Mesothelial cell of epicardium (in vitro differentiated cells): ENCODE measurements around the gene STK33. TPM values are rescaled to one million over a fixed set of nuclear protein-coding genes. Genes with fewer than 3 reads are reported as not detected.

Experiments used
- DNase-seq, 2 experiments: peaks; one replicate each; pipeline ENCODE4 v3.0.0; 2021; ENCODE audit warnings: low spot score in 2 of 2; ENCODE audit not compliant: unreplicated experiment in 2 of 2
- H3K27ac Mint-ChIP-seq: 2 replicates; pipeline ENCODE4 v1.8.0; 2021; ENCODE audit warnings: mixed read lengths
- H3K27me3 Mint-ChIP-seq: 2 replicates; pipeline ENCODE4 v1.8.0; 2021; ENCODE audit warnings: low read depth, mixed read lengths
- H3K36me3 Mint-ChIP-seq: 2 replicates; pipeline ENCODE4 v1.8.0; 2021; ENCODE audit warnings: mixed read lengths
- H3K4me1 Mint-ChIP-seq: 2 replicates; pipeline ENCODE4 v1.8.0; 2021; ENCODE audit warnings: mixed read lengths
- H3K4me3 Mint-ChIP-seq: 2 replicates; pipeline ENCODE4 v1.8.0; 2021; ENCODE audit warnings: mild to moderate bottlenecking, moderate library complexity, mixed read lengths
- H3K9me3 Mint-ChIP-seq: 2 replicates; pipeline ENCODE4 v1.8.0; 2021; ENCODE audit warnings: mixed read lengths
- total RNA-seq: library from RNA; stranded (reverse); gene quantifications from 3 replicates; pipeline ENCODE4 v1.2.1, GENCODE V29; 2021
- TF ChIP-seq, protein P1 (sequence below): fragments of 200-600 bp; sonication (generic); IDR thresholded peaks from one replicate; pipeline ENCODE4 v1.5.0; 2021; ENCODE audit warnings: antibody characterized with exemption; ENCODE audit not compliant: unreplicated experiment

The STK33 gene
- total RNA-seq, 1 donor from 2014 or later = 12.2 TPM

DNA sequence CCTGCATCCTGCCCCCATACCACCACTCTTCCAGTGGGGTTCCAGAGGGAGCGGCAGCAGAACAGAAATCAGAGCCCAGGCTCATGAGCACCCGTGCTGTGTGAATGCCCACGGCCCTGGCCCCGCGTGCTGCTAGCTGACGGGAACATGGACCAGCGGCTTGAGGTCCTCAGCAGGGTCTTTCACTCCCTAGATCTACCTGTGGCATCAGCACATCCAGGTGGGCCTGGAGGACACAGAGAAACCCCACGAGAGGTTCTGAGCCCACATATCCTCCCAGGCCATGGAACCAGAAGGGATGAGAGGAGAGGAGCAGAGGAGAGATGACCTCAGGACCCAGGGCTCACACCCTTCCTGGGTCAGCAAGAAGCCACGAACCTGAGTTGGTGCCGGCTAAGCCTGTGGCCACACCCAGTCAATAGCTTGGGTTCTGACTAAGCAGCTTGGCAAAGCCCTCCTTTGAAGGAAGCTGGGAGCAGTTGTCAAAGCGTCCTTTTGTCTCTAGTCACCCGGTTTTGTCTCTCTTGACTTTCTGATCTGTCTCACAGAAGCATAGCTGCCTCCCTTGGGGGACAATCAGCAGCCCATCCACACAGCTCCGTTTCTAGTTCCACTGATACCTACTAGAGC lies 241.0 kb downstream of the STK33 start:
- Mint-ChIP-seq H3K4me3 (no peak overlapping the region), H3K27me3 (peaks cover 10% of the 10 kb centered on the region), H3K36me3 (no peaks in the 10 kb centered on the region), H3K27ac (no peak overlapping the region), H3K4me1 (peaks cover 28% of the 10 kb centered on the region), H3K9me3 (no peaks in the 10 kb centered on the region)
- DNase-seq = no peak
- TF ChIP-seq, protein P1, sequence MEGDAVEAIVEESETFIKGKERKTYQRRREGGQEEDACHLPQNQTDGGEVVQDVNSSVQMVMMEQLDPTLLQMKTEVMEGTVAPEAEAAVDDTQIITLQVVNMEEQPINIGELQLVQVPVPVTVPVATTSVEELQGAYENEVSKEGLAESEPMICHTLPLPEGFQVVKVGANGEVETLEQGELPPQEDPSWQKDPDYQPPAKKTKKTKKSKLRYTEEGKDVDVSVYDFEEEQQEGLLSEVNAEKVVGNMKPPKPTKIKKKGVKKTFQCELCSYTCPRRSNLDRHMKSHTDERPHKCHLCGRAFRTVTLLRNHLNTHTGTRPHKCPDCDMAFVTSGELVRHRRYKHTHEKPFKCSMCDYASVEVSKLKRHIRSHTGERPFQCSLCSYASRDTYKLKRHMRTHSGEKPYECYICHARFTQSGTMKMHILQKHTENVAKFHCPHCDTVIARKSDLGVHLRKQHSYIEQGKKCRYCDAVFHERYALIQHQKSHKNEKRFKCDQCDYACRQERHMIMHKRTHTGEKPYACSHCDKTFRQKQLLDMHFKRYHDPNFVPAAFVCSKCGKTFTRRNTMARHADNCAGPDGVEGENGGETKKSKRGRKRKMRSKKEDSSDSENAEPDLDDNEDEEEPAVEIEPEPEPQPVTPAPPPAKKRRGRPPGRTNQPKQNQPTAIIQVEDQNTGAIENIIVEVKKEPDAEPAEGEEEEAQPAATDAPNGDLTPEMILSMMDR = no peak

- H3K27ac Mint-ChIP-seq = no peak overlapping the region
- peaks cover 28% of the 10 kb centered on the region for H3K4me1 Mint-ChIP-seq
- no peak for DNase-seq
- TF ChIP-seq, protein P1 = no peak
- H3K27me3 Mint-ChIP-seq = peaks cover 11% of the 10 kb centered on the region
- no peak overlapping the region for H3K4me3 Mint-ChIP-seq
- H3K9me3 Mint-ChIP-seq = no peaks in the 10 kb centered on the region
- H3K36me3 Mint-ChIP-seq = no peaks in the 10 kb centered on the region
Observed at GRCh38 chr11:8352103-8352875, 241.7 kb downstream of the STK33 start.

- peaks cover 11% of the 10 kb centered on the region for H3K27me3 Mint-ChIP-seq
- DNase-seq = no peak
- peaks cover 20% of the 10 kb centered on the region for H3K4me1 Mint-ChIP-seq
- TF ChIP-seq, protein P1 = no peak
- H3K9me3 Mint-ChIP-seq = no peaks in the 10 kb centered on the region
- no peak overlapping the region for H3K27ac Mint-ChIP-seq
- H3K36me3 Mint-ChIP-seq = no peaks in the 10 kb centered on the region
- H3K4me3 Mint-ChIP-seq = no peak overlapping the region
Observed at GRCh38 chr11:8351223-8351622, 242.8 kb downstream of the STK33 start.

DNA sequence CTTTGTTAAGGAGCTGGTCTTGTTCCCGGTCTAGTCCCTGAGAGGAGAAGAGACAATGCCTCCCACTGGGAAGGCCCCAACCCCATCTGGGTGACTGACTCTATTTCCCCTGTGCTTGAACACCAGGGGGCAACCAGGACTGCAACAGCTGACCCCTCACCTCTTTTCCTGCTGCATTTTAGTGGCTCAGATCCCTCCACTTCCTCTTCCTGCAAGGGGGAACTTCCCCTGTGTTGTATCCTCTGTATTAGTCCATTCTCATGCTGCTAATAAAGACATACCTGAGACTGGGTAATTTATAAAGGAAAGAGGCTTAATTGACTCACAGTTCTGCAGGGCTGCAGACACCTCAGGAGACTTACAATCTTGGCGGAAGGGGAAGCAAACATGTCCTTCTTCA lies 246.1 kb downstream of the STK33 start:
- DNase-seq = no peak

GRCh38 chr11:8346157-8346755 lies 247.8 kb downstream of the STK33 start:
- Mint-ChIP-seq H3K4me3 (no peak overlapping the region), H3K27ac (no peak overlapping the region), H3K27me3 (peaks cover 10% of the 10 kb centered on the region), H3K36me3 (no peaks in the 10 kb centered on the region), H3K9me3 (no peaks in the 10 kb centered on the region), H3K4me1 (peaks cover 2% of the 10 kb centered on the region)
- no peak for DNase-seq
- TF ChIP-seq, protein P1 = no peak

More for the DNA sequence above, 246.1 kb downstream of the STK33 start:
- Mint-ChIP-seq H3K36me3 (no peaks in the 10 kb centered on the region), H3K27me3 (peaks cover 13% of the 10 kb centered on the region), H3K9me3 (no peaks in the 10 kb centered on the region), H3K4me3 (no peak overlapping the region), H3K27ac (no peak overlapping the region), H3K4me1 (no peaks in the 10 kb centered on the region)
- TF ChIP-seq, protein P1 = no peak
